Fibroblast of lung (primary cell): ENCODE data around the gene MYO1F. TPM values are rescaled to one million over a fixed set of nuclear protein-coding genes. Genes with fewer than 3 reads are reported as not detected.

ENCODE experiments used
- DNase-seq, 2 donors: peaks; one replicate each; pipeline versions ENCODE4 v3.0.0 to v3.0.0-alpha.2; 2010; ENCODE audit warnings: low read depth in 2 of 2
- H2AFZ ChIP-seq: 2 replicates; pipeline ENCODE4 v1.5.1; 2012; ENCODE audit warnings: low read length, control low read depth, inconsistent platforms
- H3K27ac ChIP-seq: 2 replicates; pipeline ENCODE4 v1.5.1; 2011; ENCODE audit warnings: low read length, control low read depth; ENCODE audit not compliant: insufficient read depth
- H3K27me3 ChIP-seq: 2 replicates; pipeline ENCODE4 v1.5.1; 2011; ENCODE audit warnings: mild to moderate bottlenecking, low read length; ENCODE audit not compliant: control insufficient read depth, insufficient read depth
- H3K36me3 ChIP-seq: 2 replicates; pipeline ENCODE4 v1.5.1; 2011; ENCODE audit warnings: low read length; ENCODE audit not compliant: control insufficient read depth, insufficient read depth
- H3K4me1 ChIP-seq: 2 replicates; pipeline ENCODE4 v1.5.1; 2011; ENCODE audit warnings: low read length; ENCODE audit not compliant: control insufficient read depth, insufficient read depth; ENCODE audit errors: extremely low read depth
- H3K4me2 ChIP-seq: 2 replicates; pipeline ENCODE4 v1.5.1; 2011; ENCODE audit warnings: low read length, control low read depth; ENCODE audit not compliant: insufficient read depth; ENCODE audit errors: extremely low read depth
- H3K4me3 ChIP-seq, 4 experiments: fragments of 200-600 bp in 1 of 4; sonication (generic) in 1 of 4; replicated peaks in 1 of 4; 2 replicates each; pipeline ENCODE4 v1.5.1; 2011 to 2016; ENCODE audit warnings: low read length in 4 of 4, low read depth in 3 of 4, mild to moderate bottlenecking in 3 of 4, control low read depth in 2 of 4, inconsistent platforms in 1 of 4, mixed read lengths in 1 of 4; ENCODE audit not compliant: insufficient read depth in 1 of 4; ENCODE audit errors: control extremely low read depth in 1 of 4
- H3K79me2 ChIP-seq: 2 replicates; pipeline ENCODE4 v1.5.1; 2012; ENCODE audit warnings: mild to moderate bottlenecking, low read length, inconsistent platforms; ENCODE audit not compliant: control insufficient read depth, insufficient read depth
- H3K9ac ChIP-seq: 2 replicates; pipeline ENCODE4 v1.5.1; 2011; ENCODE audit warnings: mild to moderate bottlenecking, low read length, control low read depth; ENCODE audit not compliant: insufficient read depth
- H3K9me3 ChIP-seq: 2 replicates; pipeline ENCODE4 v1.5.1; 2012; ENCODE audit warnings: low read depth, low read length; ENCODE audit not compliant: control insufficient read depth, insufficient read depth
- H4K20me1 ChIP-seq: 2 replicates; pipeline ENCODE4 v1.5.1; 2011; ENCODE audit warnings: low read length; ENCODE audit not compliant: control insufficient read depth, insufficient read depth; ENCODE audit errors: extremely low read depth
- EZH2 ChIP-seq: IDR thresholded peaks from 2 replicates; pipeline ENCODE4 v1.5.1; 2012; ENCODE audit warnings: low read length, control low read depth, mild to moderate bottlenecking; ENCODE audit errors: missing control alignments
- polyA plus RNA-seq, 2 donors: library from polyadenylated mRNA; depleted of rRNA in 1 of 2; stranded (reverse) in 1 of 2; unstranded in 1 of 2; fragments of >200 nt; gene quantifications; 2 replicates each; pipeline ENCODE4 v1.2.1, GENCODE V29; 2011 to 2012; ENCODE audit warnings: missing spikeins in 1 of 2
- total RNA-seq: library from RNA; depleted of rRNA; stranded (reverse); fragments of >200 nt; gene quantifications from 2 replicates; pipeline ENCODE4 v1.2.1, GENCODE V29; 2014
- TF ChIP-seq, protein P1 (sequence below), 2 donors: IDR thresholded peaks in 1 of 2; conservative IDR thresholded peaks in 1 of 2; 1 replicate in 1 of 2; 2 replicates in 1 of 2; pipeline ENCODE4 v1.5.1; 2011 to 2012; ENCODE audit warnings: low read length in 2 of 2, control low read depth in 1 of 2, inconsistent platforms in 1 of 2, low read depth in 1 of 2, mild to moderate bottlenecking in 1 of 2

Gene MYO1F
- total and polyA plus RNA-seq, 2 donors (not counting 1 experiment from before 2014, with no cell fraction given) = 0.08 to 0.17 TPM

DNA sequence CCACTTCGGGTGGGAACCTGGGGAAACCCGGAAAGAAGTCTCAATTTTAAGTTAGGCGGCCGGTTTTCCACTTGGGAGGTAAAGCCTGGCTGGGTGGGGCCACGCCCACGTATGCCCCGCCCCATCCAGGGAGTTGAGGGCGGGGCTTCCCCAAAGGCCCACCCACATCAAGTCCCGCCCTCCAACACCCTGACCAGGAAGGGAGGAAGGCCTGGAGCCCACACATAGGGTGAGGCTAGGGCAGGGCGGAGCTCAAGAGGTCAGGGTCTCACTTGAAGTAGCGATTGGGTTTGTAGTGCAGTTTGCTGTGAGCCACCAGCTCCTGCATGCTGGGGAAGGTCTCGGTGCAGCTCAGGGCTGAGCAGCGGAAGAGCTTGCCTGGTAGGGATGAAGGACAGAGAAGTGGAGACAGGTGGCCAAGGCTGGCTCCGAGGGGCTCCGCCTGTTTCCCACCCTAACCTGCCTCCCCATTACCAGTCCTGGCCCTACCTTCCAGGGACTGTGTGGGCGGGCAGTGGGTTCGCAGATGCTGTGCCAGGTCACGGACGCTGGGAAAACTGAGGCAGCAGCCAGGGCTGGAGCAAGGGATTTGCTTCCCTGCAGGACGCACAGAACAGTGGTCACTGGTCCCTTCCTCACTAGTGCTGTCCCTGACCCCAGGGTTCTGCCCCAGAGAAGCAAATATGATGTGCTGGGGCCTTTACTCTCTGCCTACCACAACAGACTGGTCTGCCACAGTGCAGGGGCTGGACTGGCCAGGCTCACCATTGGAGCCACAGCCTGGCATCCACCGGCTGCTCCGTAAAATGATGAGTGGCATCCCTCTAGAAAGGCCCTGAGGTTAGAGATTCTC, 64.9 kb downstream of the MYO1F start:
- no peak for DNase-seq
- Histone ChIP-seq H4K20me1 (no peaks in the 10 kb centered on the region), H3K27ac (peak overlapping the region; percentile 10), H3K27me3 (no peaks in the 10 kb centered on the region), H3K36me3 (peaks cover 4% of the 10 kb centered on the region), H3K9ac (no peak overlapping the region), H2AFZ (no peak overlapping the region), H3K9me3 (no peaks in the 10 kb centered on the region), H3K4me3 (no peak overlapping the region), H3K4me2 (peak overlapping the region; percentile 53), H3K4me1 (peaks cover 8% of the 10 kb centered on the region), H3K79me2 (no peaks in the 10 kb centered on the region)
- TF ChIP-seq, protein P1, sequence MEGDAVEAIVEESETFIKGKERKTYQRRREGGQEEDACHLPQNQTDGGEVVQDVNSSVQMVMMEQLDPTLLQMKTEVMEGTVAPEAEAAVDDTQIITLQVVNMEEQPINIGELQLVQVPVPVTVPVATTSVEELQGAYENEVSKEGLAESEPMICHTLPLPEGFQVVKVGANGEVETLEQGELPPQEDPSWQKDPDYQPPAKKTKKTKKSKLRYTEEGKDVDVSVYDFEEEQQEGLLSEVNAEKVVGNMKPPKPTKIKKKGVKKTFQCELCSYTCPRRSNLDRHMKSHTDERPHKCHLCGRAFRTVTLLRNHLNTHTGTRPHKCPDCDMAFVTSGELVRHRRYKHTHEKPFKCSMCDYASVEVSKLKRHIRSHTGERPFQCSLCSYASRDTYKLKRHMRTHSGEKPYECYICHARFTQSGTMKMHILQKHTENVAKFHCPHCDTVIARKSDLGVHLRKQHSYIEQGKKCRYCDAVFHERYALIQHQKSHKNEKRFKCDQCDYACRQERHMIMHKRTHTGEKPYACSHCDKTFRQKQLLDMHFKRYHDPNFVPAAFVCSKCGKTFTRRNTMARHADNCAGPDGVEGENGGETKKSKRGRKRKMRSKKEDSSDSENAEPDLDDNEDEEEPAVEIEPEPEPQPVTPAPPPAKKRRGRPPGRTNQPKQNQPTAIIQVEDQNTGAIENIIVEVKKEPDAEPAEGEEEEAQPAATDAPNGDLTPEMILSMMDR (conservative IDR thresholded peaks at IDR 0.05 in 1 of 2, IDR thresholded peaks at IDR 0.05 in 1 of 2; ENCODE audit: low read depth in 1 of 2, low read length in 2 of 2) = no peak
- TF ChIP-seq EZH2 = no peak

DNA sequence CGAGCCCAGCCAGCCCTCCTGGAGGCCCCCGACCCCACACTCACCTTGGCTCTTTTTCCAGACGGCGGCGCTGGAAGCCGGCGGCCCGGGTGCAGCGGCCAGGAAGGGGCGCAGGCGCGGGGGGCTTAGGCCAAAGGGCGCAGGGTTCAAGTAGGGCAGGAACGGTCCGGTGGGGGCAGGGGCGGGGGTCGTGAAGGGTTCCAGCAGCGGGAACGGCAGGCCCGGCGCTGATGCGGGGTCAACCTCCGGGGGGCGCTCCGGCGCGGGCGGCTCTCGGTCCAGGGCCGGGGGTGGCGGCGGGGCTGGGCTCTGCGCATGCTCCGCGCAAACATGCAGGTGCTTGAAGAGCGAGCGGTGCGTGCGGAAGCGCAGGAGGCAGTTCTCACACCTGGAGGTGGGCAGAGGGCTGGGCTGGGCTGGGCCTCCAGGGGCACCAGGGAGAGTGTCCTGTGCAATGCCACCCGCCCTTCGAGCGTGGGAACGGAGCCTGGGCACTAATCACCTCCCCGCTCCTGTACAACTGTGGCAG, 65.6 kb downstream of the MYO1F start:
- no peak overlapping the region for H3K4me2 ChIP-seq
- H3K27me3 ChIP-seq = no peaks in the 10 kb centered on the region
- H3K9ac ChIP-seq = no peak overlapping the region
- H4K20me1 ChIP-seq = no peaks in the 10 kb centered on the region
- peaks cover 4% of the 10 kb centered on the region for H3K36me3 ChIP-seq
- H3K4me3 ChIP-seq = no peak overlapping the region
- DNase-seq = no peak
- H2AFZ ChIP-seq = no peak overlapping the region
- TF ChIP-seq EZH2 = no peak
- TF ChIP-seq, protein P1 (conservative IDR thresholded peaks at IDR 0.05 in 1 of 2, IDR thresholded peaks at IDR 0.05 in 1 of 2; ENCODE audit: low read depth in 1 of 2, low read length in 2 of 2) = no peak
- peaks cover 8% of the 10 kb centered on the region for H3K4me1 ChIP-seq
- no peak overlapping the region for H3K27ac ChIP-seq
- no peaks in the 10 kb centered on the region for H3K9me3 ChIP-seq
- no peaks in the 10 kb centered on the region for H3K79me2 ChIP-seq

DNA sequence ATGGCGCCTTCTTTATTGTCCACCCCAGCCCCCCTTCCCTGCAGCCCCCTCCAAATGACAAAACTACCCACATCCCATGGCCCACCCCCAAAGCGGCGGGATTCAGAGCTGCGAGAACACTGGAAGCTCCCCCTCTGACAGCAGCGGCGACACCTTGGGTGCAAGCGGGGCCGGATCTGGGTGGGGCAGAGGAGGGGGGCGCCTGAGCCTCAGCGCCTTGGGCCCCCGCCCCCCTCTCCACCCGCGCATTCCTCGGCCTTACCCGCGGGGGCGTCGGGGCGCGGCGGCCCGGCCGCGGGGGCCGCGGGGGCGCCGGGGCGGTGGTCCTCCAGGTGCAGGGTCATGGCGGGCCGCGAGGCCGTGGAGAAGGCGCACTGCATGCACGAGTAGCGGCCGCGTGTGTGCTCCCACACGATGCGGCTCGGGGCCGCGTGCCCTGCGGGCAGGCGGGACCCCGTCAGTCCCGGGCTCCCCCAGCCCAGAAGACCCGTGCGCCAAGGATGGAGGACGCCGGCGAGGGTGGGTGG, 66.6 kb downstream of the MYO1F start:
- H3K27me3 ChIP-seq = no peaks in the 10 kb centered on the region
- H3K27ac ChIP-seq = no peak overlapping the region

More for the DNA sequence above, 66.6 kb downstream of the MYO1F start:
- peaks cover 4% of the 10 kb centered on the region for H3K36me3 ChIP-seq
- peaks cover 8% of the 10 kb centered on the region for H3K4me1 ChIP-seq
- no peak overlapping the region for H2AFZ ChIP-seq
- no peak overlapping the region for H3K9ac ChIP-seq
- DNase-seq = no peak
- no peak overlapping the region for H3K4me2 ChIP-seq
- H3K4me3 ChIP-seq = no peak overlapping the region
- H3K79me2 ChIP-seq = no peaks in the 10 kb centered on the region
- TF ChIP-seq, protein P1 (conservative IDR thresholded peaks at IDR 0.05 in 1 of 2, IDR thresholded peaks at IDR 0.05 in 1 of 2; ENCODE audit: low read depth in 1 of 2, low read length in 2 of 2) = no peak
- no peak for TF ChIP-seq EZH2
- H4K20me1 ChIP-seq = no peaks in the 10 kb centered on the region
- no peaks in the 10 kb centered on the region for H3K9me3 ChIP-seq
